ENCODE measurements around the gene ZWILCH. TPM values are rescaled to one million over a fixed set of nuclear protein-coding genes. Genes with fewer than 3 reads are reported as not detected.

ZWILCH gene
- total and polyA plus RNA-seq, 2 donors (not counting 3 experiments of a cell fraction or from before 2014, with no cell fraction given), result 9.3 to 28.8 TPM

DNA sequence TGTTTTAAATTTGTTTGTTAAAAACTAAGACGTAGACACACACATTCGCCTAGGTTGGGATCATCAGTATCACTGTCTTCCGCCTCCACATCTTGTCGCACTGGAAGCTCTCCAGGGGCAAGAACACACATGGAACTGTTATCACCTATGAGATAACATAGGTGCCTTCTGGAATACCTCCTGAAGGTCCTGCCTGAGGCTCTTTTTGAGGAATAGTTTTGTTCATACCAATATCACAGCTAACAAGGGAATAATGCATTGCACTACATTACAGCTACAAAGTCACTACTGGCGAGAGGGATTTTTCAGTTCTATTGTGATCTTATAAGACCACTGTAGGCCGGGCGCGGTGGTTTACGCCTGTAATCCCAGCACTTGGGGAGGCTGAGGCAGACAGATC lies 29.9 kb downstream of the ZWILCH start:
- Histone ChIP-seq H2AFZ (ENCODE audit: low read depth, low read length) (no peak overlapping the region), H3K27ac (ENCODE audit: insufficient read depth, low read depth, low read length) (no peak overlapping the region), H3K4me2 (ENCODE audit: insufficient read depth, low read length) (no peak overlapping the region), H3K36me3 (ENCODE audit: control insufficient read depth in 2 of 2, extremely low read depth in 1 of 2, insufficient read depth in 2 of 2, low read length in 2 of 2) (peaks cover 2 to 12% of the 10 kb centered on the region in 2 experiments), H3K4me1 (ENCODE audit: control insufficient read depth, extremely low read depth, insufficient read depth, low read length) (no peaks in the 10 kb centered on the region), H3K9me3 (replicated peaks; ENCODE audit: control insufficient read depth, insufficient read depth, low read length) (no peaks in the 10 kb centered on the region), H4K20me1 (replicated peaks; ENCODE audit: control insufficient read depth, extremely low read depth, insufficient read depth, low read length) (no peaks in the 10 kb centered on the region), H3K9ac (replicated peaks; ENCODE audit: extremely low read depth, insufficient read depth, low read length) (no peak overlapping the region), H3K9me1 (replicated peaks; ENCODE audit: control insufficient read depth, extremely low read depth, insufficient read depth, low read length) (no peaks in the 10 kb centered on the region), H3K4me3 (replicated peaks in 1 of 3; ENCODE audit: insufficient read depth in 1 of 3, low read depth in 1 of 3, low read length in 3 of 3) (no peak overlapping the region), H3K79me2 (ENCODE audit: control insufficient read depth, insufficient read depth, low read length) (no peaks in the 10 kb centered on the region), H3K27me3 (ENCODE audit: control insufficient read depth in 2 of 2, insufficient read depth in 2 of 2, low read length in 2 of 2) (no peaks in the 10 kb centered on the region)
- ChIA-PET CTCF (interaction anchor here (1.0 kb wide), 1 partner anchor 37 kb away, joined by 3 read pairs; no protein-coding TSS in a partner anchor), POLR2A (interaction anchor here (0.7 kb wide), 1 partner anchor 180 kb away, joined by 3 read pairs; no protein-coding TSS in a partner anchor)
- DNase-seq (ENCODE audit: low read depth, low spot score) (no peak), FAIRE-seq (no peak)
- BruUV-seq (replicated peaks), result no TSS peak
- dilution Hi-C loops (cut with MboI; ENCODE audit: extremely low pct_ligation_motif_present, low sequenced_read_pairs), result no loop called here
- TF ChIP-seq EZH2 (IDR thresholded peaks at IDR 0.05; ENCODE audit: borderline replicate concordance, low read depth, low read length, severe bottlenecking) (no peak), POLR2AphosphoS5 (IDR thresholded peaks at IDR 0.05; ENCODE audit: insufficient read depth, low read depth, low read length) (no peak), FOS (IDR thresholded peaks at IDR 0.05; ENCODE audit: borderline replicate concordance, insufficient read depth, low read length) (no peak), JUN (IDR thresholded peaks at IDR 0.05; ENCODE audit: borderline replicate concordance, insufficient read depth, insufficient read length, low read depth) (no peak), MYC (IDR thresholded peaks at IDR 0.05; ENCODE audit: low read depth, low read length) (no peak)
- TF ChIP-seq, protein P1, sequence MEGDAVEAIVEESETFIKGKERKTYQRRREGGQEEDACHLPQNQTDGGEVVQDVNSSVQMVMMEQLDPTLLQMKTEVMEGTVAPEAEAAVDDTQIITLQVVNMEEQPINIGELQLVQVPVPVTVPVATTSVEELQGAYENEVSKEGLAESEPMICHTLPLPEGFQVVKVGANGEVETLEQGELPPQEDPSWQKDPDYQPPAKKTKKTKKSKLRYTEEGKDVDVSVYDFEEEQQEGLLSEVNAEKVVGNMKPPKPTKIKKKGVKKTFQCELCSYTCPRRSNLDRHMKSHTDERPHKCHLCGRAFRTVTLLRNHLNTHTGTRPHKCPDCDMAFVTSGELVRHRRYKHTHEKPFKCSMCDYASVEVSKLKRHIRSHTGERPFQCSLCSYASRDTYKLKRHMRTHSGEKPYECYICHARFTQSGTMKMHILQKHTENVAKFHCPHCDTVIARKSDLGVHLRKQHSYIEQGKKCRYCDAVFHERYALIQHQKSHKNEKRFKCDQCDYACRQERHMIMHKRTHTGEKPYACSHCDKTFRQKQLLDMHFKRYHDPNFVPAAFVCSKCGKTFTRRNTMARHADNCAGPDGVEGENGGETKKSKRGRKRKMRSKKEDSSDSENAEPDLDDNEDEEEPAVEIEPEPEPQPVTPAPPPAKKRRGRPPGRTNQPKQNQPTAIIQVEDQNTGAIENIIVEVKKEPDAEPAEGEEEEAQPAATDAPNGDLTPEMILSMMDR (IDR thresholded peaks at IDR 0.05; ENCODE audit: extremely low read depth in 1 of 2, insufficient read depth in 1 of 2, low read depth in 1 of 2, low read length in 2 of 2), result no peak
- intact Hi-C loops (cut with micrococcal nuclease), result no loop called here

All from endothelial cell of umbilical vein (primary cell).